Activated T-helper 1 cell treated with anti-CD3 and anti-CD28 coated beads, Interleukin-12 subunit alpha, Interleukin-12 subunit beta, Interleukin-2, Interleukin-4 antibody, amounts not matched to agents 30 ng/mL and 10 ng/mL and 1 ng/mL, durations not matched to agents 14 hours and 24 hours and 36 hours (primary cell): ENCODE results near the gene OTUD5. TPM values are rescaled to one million over a fixed set of nuclear protein-coding genes. Genes with fewer than 3 reads are reported as not detected.

Experiments
- DNase-seq: peaks from one replicate; pipeline ENCODE4 v3.0.0; 2021; ENCODE audit warnings: low spot score
- H3K27ac Mint-ChIP-seq: one replicate; pipeline ENCODE4 v1.8.0; 2021; ENCODE audit warnings: mild to moderate bottlenecking, mixed read lengths
- H3K27me3 Mint-ChIP-seq: one replicate; pipeline ENCODE4 v1.8.0; 2022; ENCODE audit warnings: mild to moderate bottlenecking, moderate library complexity, mixed read lengths; ENCODE audit not compliant: insufficient read depth
- H3K36me3 Mint-ChIP-seq: one replicate; pipeline ENCODE4 v1.8.0; 2021; ENCODE audit warnings: low read depth, mixed read lengths
- H3K4me1 Mint-ChIP-seq: one replicate; pipeline ENCODE4 v1.8.0; 2021; ENCODE audit warnings: low read depth, mixed read lengths
- H3K4me3 Mint-ChIP-seq: one replicate; pipeline ENCODE4 v1.8.0; 2021; ENCODE audit warnings: mild to moderate bottlenecking, moderate library complexity, mixed read lengths
- H3K9me3 Mint-ChIP-seq: one replicate; pipeline ENCODE4 v1.8.0; 2021; ENCODE audit warnings: mixed read lengths
- intact Hi-C: fragments of 100-400 bp; cut with micrococcal nuclease; formaldehyde crosslinking; loops from one replicate; pipeline ENCODE4 v1.15.1; 2024
- total RNA-seq: library from RNA; stranded (reverse); gene quantifications from 2 replicates; pipeline ENCODE4 v1.2.3, GENCODE V29; 2022

Gene OTUD5, protein sequence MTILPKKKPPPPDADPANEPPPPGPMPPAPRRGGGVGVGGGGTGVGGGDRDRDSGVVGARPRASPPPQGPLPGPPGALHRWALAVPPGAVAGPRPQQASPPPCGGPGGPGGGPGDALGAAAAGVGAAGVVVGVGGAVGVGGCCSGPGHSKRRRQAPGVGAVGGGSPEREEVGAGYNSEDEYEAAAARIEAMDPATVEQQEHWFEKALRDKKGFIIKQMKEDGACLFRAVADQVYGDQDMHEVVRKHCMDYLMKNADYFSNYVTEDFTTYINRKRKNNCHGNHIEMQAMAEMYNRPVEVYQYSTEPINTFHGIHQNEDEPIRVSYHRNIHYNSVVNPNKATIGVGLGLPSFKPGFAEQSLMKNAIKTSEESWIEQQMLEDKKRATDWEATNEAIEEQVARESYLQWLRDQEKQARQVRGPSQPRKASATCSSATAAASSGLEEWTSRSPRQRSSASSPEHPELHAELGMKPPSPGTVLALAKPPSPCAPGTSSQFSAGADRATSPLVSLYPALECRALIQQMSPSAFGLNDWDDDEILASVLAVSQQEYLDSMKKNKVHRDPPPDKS
- total RNA-seq: 84.1 and 84.8 TPM in 2 replicates

DNA sequence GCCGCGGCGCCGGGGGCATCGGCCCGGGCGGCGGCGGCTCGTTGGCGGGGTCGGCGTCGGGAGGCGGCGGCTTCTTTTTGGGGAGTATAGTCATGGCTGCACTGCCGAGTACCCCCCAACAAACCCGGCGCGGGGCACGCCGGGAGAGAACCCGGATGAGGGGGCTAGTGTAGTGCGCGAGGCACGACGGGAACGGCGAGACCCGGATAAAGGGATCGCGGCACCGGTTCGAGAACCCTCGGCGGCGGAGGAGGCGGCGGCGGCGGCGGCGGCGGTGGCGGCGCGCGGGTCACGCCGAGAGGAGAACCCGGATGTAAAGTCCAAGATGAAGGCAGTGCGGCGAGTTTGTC is at the start of gene OTUD5:
OTUD5 (minus strand) TSS at position 131 of the 350 bp plus-strand sequence; CDS start at position 94, 37 bp downstream.
- peak within 1 kb of the TSS; percentile 98 for H3K4me3 Mint-ChIP-seq
- peaks cover 17% of the 10 kb centered on the region for H3K36me3 Mint-ChIP-seq
- no peaks in the 10 kb centered on the region for H3K9me3 Mint-ChIP-seq
- H3K27me3 Mint-ChIP-seq: no peaks in the 10 kb centered on the region
- H3K27ac Mint-ChIP-seq: peak within 1 kb of the TSS; percentile 100
- peaks cover 39% of the 10 kb centered on the region for H3K4me1 Mint-ChIP-seq
- peak; percentile 68 for DNase-seq
- intact Hi-C loops: loop anchor here (1.0 kb wide), 2 partner anchors 20 to 281 kb away; no protein-coding TSS in a partner anchor

DNA sequence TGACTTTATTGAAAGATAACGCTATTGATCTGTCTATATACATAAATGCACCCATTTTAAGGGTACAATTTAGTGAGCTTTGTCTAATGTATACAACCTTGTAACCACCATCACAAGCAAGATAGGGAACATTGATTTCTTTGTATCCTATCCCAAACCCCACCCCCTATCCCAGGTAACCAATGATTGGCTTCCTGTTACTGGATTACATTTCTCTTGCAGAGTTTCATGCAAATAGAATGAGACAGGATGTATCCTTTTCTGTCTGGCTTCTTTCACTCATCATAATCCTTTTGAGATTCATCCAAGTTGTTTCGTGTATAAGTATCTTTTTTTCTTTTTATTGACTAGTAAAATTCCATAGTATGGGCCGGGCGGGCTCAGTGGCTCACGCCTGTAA is 46.3 kb upstream of the OTUD5 start:
- H3K36me3 Mint-ChIP-seq: peaks cover 10% of the 10 kb centered on the region
- peak overlapping the region; percentile 49 for H3K4me3 Mint-ChIP-seq
- H3K27me3 Mint-ChIP-seq: no peaks in the 10 kb centered on the region
- H3K4me1 Mint-ChIP-seq: peaks cover 21% of the 10 kb centered on the region
- peak overlapping the region; percentile 44 for H3K27ac Mint-ChIP-seq
- intact Hi-C loops: loop anchor here (5.0 kb wide), 2 partner anchors 86 to 159 kb away; partner anchors contain the start of genes MAGIX and PIM2
- no peak for DNase-seq
- H3K9me3 Mint-ChIP-seq: no peaks in the 10 kb centered on the region

DNA sequence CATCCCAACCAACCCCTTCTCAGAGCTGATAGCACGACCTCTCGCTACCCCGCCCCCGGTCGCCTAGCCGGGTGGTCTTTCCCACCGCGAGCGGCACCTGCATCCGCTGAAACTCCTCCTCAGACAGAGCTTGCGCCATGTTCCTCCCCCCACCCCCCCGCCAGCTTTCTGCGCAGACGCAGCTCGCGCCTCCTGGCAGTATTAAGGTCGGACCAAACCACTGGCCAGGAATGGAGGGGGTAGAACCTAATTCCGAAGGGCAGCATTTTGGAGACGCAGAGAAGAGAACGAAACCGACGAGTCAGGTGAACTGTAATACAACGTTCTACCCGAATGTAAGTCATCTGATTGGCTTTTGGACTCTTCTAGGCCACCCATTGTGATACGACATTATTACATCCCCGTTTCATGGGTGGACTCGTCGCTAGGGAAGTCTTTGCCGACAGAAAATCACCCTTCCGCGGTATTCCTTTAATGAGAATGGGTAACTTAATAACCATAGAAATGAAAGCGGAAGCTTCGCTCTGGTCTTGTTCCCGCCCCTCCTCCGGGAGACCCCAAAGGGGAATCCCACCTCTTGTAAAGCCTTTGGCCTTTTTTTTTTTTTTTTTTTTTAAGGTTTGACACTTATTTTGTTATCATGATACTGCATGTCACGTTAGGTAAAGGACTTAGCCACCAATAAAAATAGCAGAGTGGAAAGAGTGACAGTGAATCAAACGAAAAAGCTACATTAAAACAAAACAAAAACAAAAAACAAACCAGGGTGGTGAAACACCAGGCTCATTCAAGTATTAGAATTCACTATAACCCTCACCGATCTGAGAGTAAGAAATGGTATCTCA is 44.9 kb upstream of the OTUD5 start, which contains the start of gene GRIPAP1:
GRIPAP1 (minus strand) TSS at position 174 of the 845 bp plus-strand sequence; CDS start at position 139, 35 bp downstream.
- peaks cover 35% of the 10 kb centered on the region for H3K4me1 Mint-ChIP-seq
- intact Hi-C loops: loop anchor here (1.0 to 5.0 kb wide), 10 partner anchors 41 to 267 kb away; partner anchors contain the start of genes HDAC6, MAGIX, PIM2 and PPP1R3F
- peak within 1 kb of the TSS; percentile 96 for H3K27ac Mint-ChIP-seq
- H3K27me3 Mint-ChIP-seq: no peaks in the 10 kb centered on the region
- peak within 1 kb of the TSS; percentile 99 for H3K4me3 Mint-ChIP-seq
- DNase-seq: peak; percentile 68
- peaks cover 22% of the 10 kb centered on the region for H3K36me3 Mint-ChIP-seq
- H3K9me3 Mint-ChIP-seq: no peaks in the 10 kb centered on the region

DNA sequence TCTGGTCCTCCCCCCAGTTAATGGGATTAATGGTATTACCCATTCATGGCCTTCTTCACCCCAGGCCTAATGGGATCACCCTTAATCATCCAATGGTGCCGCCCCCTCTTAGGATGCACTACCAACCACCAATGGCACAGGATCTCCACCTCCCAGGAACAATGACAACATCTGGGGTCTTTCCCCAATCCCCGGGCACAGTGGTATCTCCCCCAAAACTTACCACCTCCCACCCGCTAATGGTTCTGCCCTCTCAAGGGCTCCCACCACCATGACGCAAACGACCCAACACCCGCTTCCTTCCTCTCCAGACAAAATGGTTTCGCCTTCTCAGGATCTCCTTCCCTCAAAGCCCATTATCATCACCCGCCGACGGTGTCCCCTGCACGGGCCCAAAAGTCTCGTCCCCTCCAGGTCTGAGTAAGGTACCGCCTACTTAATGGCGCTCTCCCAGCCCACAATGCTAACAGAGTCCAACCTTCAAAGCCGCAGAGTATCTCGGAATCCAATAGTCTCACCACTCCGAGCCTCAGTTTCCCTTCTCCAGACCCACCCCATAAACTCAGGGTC is 44.2 kb upstream of the OTUD5 start:
- H3K27ac Mint-ChIP-seq: peak overlapping the region; percentile 96
- no peaks in the 10 kb centered on the region for H3K27me3 Mint-ChIP-seq
- intact Hi-C loops: loop anchor here (1.0 to 5.0 kb wide), 10 partner anchors 42 to 268 kb away; partner anchors contain the start of genes HDAC6, MAGIX, PIM2 and PPP1R3F
- H3K9me3 Mint-ChIP-seq: no peaks in the 10 kb centered on the region
- peaks cover 37% of the 10 kb centered on the region for H3K4me1 Mint-ChIP-seq
- peaks cover 29% of the 10 kb centered on the region for H3K36me3 Mint-ChIP-seq
- H3K4me3 Mint-ChIP-seq: peak overlapping the region; percentile 99
- peak; percentile 22 for DNase-seq

DNA sequence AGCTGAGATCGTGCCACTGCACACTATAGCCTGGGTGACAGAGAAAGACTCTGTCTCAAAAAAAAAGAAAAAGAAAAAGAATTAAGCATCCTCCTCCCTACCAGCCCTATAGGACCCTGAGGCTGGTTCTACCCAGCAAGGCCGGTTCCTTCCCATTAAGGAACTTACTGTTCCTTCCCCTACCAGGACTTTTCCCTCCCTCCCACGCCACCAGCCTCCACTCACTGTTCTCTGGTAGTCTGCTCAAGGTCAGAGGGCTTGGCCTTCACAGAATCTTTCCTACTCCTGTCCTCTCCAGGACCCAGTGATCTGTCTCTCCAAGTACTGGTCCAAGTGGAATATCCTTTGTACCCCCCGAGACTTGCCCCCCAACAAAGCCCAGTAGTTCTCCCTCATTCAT is 43.2 kb upstream of the OTUD5 start:
- intact Hi-C loops: loop anchor here (5.0 kb wide), 2 partner anchors 83 to 162 kb away; partner anchors contain the start of genes MAGIX and PIM2
- peaks cover 32% of the 10 kb centered on the region for H3K36me3 Mint-ChIP-seq
- peak overlapping the region; percentile 96 for H3K27ac Mint-ChIP-seq
- DNase-seq: no peak
- no peaks in the 10 kb centered on the region for H3K27me3 Mint-ChIP-seq
- no peaks in the 10 kb centered on the region for H3K9me3 Mint-ChIP-seq
- H3K4me3 Mint-ChIP-seq: peak overlapping the region; percentile 99
- H3K4me1 Mint-ChIP-seq: peaks cover 37% of the 10 kb centered on the region

DNA sequence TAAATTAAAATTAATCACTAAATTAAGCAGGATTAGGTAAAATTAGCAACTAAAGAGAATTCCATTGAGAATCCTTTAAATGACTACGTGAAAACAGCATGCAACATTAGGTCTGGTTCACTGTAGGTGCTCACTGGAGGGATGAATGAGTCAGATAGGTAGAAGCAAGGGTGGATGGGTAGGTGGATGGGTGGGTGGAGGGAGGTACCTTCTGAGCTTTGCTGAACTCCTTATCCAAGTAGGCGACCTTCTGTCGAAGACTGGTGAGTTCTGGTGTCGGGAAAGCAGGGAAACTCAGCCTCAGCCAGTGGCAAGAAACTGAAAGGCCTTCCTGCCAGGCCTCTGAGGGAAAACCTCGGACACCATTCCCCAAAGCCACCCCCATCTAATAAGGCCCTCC is 41.6 kb upstream of the OTUD5 start:
- Mint-ChIP-seq H3K4me1 (peaks cover 37% of the 10 kb centered on the region), H3K27ac (no peak overlapping the region), H3K9me3 (no peaks in the 10 kb centered on the region), H3K4me3 (peak overlapping the region; percentile 19), H3K36me3 (peaks cover 40% of the 10 kb centered on the region), H3K27me3 (no peaks in the 10 kb centered on the region)
- intact Hi-C loops: no loop called here
- no peak for DNase-seq

DNA sequence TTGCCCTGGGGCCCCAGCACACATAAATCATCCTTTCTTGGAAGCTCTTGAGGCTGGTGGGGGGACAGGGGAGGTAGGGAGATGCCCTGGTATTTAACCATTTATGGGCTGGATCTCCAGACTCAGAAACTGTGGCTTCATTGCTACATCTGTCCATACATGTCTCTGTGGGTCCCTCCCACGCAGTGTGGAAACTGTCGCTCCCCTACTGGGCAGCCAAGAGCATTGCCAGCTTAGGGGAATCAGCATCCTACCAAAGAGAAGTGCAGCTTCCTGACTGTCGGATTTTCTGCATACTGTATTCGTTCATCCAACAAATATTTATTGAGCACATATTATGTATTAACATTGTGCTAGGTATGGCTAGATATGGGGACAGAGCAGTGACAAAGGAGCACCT is 41.0 kb upstream of the OTUD5 start:
- Mint-ChIP-seq H3K27ac (no peak overlapping the region), H3K4me3 (no peak overlapping the region), H3K27me3 (no peaks in the 10 kb centered on the region), H3K9me3 (no peaks in the 10 kb centered on the region), H3K36me3 (peaks cover 44% of the 10 kb centered on the region), H3K4me1 (peaks cover 37% of the 10 kb centered on the region)
- DNase-seq: no peak
- intact Hi-C loops: no loop called here

DNA sequence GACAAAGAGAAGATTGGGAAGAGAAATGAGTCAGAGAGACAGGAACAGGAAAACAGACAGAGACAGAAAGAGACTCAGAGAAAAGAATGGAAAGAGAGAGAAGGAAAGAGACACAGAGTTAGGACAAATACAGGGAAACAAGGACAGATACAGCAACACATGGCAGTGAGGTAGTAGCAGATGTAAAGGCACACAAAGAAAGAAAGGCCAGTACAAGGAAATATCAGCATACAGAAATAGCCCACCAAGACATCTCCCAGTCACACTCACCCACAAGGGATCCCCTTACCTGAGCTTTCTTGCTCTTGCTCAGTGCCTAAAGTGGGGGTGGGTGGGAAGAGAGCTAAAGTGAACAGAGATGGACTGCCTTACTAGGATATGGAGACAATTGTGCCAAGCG is 40.5 kb upstream of the OTUD5 start:
- no peaks in the 10 kb centered on the region for H3K27me3 Mint-ChIP-seq

DNA sequence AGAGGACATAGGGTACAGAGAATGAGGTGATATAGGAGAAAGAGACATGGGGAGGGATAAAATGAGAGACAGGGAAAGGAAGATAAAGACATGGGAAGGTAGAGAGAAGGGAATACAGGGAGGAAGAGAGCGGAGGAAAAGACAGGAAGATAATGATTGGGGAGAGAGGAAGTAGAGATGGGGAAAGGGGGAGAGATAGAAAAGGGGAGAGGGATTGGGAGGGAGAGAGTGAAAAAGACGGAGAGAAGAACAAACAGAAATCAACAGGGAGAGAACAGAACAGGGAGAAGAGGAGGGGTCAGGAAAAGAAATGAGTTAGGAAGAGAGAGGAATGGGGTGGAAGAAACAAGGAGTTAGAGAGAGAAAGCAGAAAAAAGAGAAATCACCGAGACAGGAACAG is 40.0 kb upstream of the OTUD5 start:
- Mint-ChIP-seq H3K27me3 (no peaks in the 10 kb centered on the region), H3K9me3 (no peaks in the 10 kb centered on the region), H3K27ac (peak overlapping the region; percentile 68), H3K36me3 (peaks cover 50% of the 10 kb centered on the region), H3K4me3 (no peak overlapping the region), H3K4me1 (peaks cover 37% of the 10 kb centered on the region)
- no peak for DNase-seq
- intact Hi-C loops: no loop called here

More for the DNA sequence above, 40.5 kb upstream of the OTUD5 start:
- peaks cover 37% of the 10 kb centered on the region for H3K4me1 Mint-ChIP-seq
- no peaks in the 10 kb centered on the region for H3K9me3 Mint-ChIP-seq
- H3K36me3 Mint-ChIP-seq: peaks cover 46% of the 10 kb centered on the region
- intact Hi-C loops: no loop called here
- no peak for DNase-seq
- H3K27ac Mint-ChIP-seq: peak overlapping the region; percentile 68
- H3K4me3 Mint-ChIP-seq: no peak overlapping the region

DNA sequence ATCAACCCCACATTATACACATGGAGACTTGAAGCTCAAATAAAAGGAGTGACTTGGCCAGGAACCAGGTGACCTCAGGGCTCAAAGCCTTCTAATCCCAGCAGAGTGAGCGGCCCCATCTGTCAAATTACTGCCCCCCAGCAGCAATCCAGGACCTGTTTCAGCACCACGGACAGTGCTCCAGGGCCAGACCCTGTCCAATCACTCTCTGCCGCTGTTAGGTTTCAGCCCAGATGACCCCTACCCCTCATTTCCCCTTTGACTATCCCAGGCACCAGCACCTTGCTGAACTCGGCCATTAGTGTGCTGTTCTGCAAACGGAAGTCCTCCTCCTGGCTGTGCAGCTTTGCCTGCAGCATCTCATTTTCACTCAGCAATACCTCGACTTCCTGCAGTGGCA is 39.6 kb upstream of the OTUD5 start:
- Mint-ChIP-seq H3K27ac (no peak overlapping the region), H3K4me3 (no peak overlapping the region)

DNA sequence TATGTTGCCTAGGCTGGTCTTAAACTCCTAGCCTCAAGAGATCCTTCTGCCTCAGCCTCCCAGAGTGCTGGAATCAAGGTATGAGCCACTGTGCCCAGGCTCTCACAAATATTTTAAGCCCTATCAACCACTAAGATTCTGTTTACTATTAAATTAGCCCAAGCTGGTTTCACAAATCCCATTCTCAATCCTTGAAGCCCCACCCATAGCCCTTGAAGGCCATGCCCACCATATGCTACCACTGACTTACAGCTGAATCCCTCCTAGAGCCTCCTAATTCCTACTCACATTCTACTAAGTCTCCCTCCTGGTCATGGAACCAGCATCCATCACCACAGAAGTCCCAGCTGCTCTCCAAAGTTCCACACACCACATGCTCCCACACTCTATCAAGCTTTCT is 34.9 kb upstream of the OTUD5 start:
- peaks cover 2% of the 10 kb centered on the region for H3K4me1 Mint-ChIP-seq
- no peaks in the 10 kb centered on the region for H3K9me3 Mint-ChIP-seq
- H3K27me3 Mint-ChIP-seq: no peaks in the 10 kb centered on the region
- no peak for DNase-seq
- peaks cover 46% of the 10 kb centered on the region for H3K36me3 Mint-ChIP-seq
- no peak overlapping the region for H3K4me3 Mint-ChIP-seq
- intact Hi-C loops: no loop called here
- H3K27ac Mint-ChIP-seq: no peak overlapping the region

More for the DNA sequence above, 39.6 kb upstream of the OTUD5 start:
- intact Hi-C loops: no loop called here
- Mint-ChIP-seq H3K4me1 (peaks cover 37% of the 10 kb centered on the region), H3K27me3 (no peaks in the 10 kb centered on the region), H3K9me3 (no peaks in the 10 kb centered on the region), H3K36me3 (peaks cover 53% of the 10 kb centered on the region)
- no peak for DNase-seq

DNA sequence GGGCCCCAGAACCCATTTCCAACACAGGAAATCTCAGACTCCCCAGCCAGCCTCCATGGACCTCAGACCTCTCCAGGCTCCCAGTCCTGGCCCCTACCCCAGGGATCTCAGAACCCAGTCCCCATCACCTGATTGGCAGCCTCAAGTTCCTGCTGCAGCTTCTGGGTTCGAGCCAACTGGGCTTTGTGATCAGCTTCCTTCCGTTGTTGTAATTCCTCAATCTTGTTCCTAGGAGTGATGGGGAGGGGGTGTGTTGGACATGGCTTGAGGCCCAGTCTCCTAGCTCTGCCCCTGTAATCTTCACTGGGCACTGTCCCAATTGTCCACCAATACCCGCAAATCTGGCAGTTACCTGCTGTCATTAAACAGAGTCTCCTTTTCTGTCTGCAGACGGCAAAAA is 32.1 kb upstream of the OTUD5 start:
- Mint-ChIP-seq H3K36me3 (peaks cover 30% of the 10 kb centered on the region), H3K4me3 (no peak overlapping the region), H3K9me3 (no peaks in the 10 kb centered on the region), H3K27ac (no peak overlapping the region), H3K27me3 (no peaks in the 10 kb centered on the region), H3K4me1 (no peaks in the 10 kb centered on the region)
- intact Hi-C loops: no loop called here
- DNase-seq: no peak
